GM12878 (cell line): ENCODE measurements around the gene ITGA7. TPM values are rescaled to one million over a fixed set of nuclear protein-coding genes. Genes with fewer than 3 reads are reported as not detected.

Experiments used
- ATAC-seq: fragments of 200-7000 bp; cut with Tn5 transposase; 3 replicates; pipeline ENCODE4 v1.9.1; 2020; ENCODE audit warnings: mild to moderate bottlenecking, moderate library complexity
- BruUV-seq: library from RNA; stranded (reverse); fragments of 400-500 nt; replicated peaks from 2 replicates; lab custom pipeline; 2021; lab: Mats Ljungman, UMichigan
- CTCF ChIA-PET: fragments of 300-600 bp; sonication (Branson Sonifier 250); formaldehyde crosslinking; extraction: SDS; loops from one replicate; lab custom pipeline; 2021; ENCODE audit warnings: inconsistent platforms; lab: Yijun Ruan, JAX
- POLR2A ChIA-PET: fragments of 350-600 bp; formaldehyde crosslinking; extraction: SDS; loops from one replicate; lab custom pipeline; 2021; ENCODE audit warnings: inconsistent platforms; lab: Charles Lee
- RAD21 ChIA-PET: fragments of 300-600 bp; sonication (Branson Sonifier 250); formaldehyde crosslinking; loops from one replicate; lab custom pipeline; 2023; ENCODE audit warnings: antibody characterized with exemption; ENCODE audit not compliant: unreplicated experiment; lab: Charles Lee
- SMC1A ChIA-PET: fragments of 300-600 bp; sonication (Branson Sonifier 250); formaldehyde crosslinking; loops from one replicate; lab custom pipeline; 2023; ENCODE audit not compliant: unreplicated experiment, uncharacterized antibody; lab: Charles Lee
- DNase-seq: peaks from one replicate; pipeline ENCODE4 v3.0.0-alpha.2; 2011; ENCODE audit warnings: low read depth, low spot score
- FAIRE-seq: peaks from 3 replicates; lab custom pipeline; 2011; peaks lifted over from hg19 to GRCh38; lab: Jason Lieb, UNC
- H2AFZ ChIP-seq: 2 replicates; pipeline ENCODE4 v1.6.0; 2011; ENCODE audit warnings: low read depth, low read length, control low read depth; ENCODE audit not compliant: control insufficient read depth
- H3K27ac ChIP-seq: 2 replicates; pipeline ENCODE4 v1.5.1; 2011; ENCODE audit warnings: control low read depth; ENCODE audit not compliant: control insufficient read depth, insufficient read depth
- H3K27me3 ChIP-seq, 2 experiments: replicated peaks in 1 of 2; 2 replicates each; pipeline versions ENCODE4 v1.6.0 to v1.6.1; 2011; ENCODE audit warnings: low read length in 1 of 2; ENCODE audit not compliant: control insufficient read depth in 2 of 2, insufficient read depth in 2 of 2
- H3K36me3 ChIP-seq, 2 experiments: 2 replicates each; pipeline ENCODE4 v1.5.1; 2011; ENCODE audit warnings: low read length in 1 of 2; ENCODE audit not compliant: control insufficient read depth in 2 of 2, insufficient read depth in 2 of 2
- H3K4me1 ChIP-seq: 2 replicates; pipeline ENCODE4 v1.6.1; 2011; ENCODE audit warnings: mild to moderate bottlenecking, low read length, moderate library complexity, mixed read lengths; ENCODE audit not compliant: control insufficient read depth, insufficient read depth
- H3K4me2 ChIP-seq: 2 replicates; pipeline ENCODE4 v1.6.0; 2011; ENCODE audit warnings: control low read depth; ENCODE audit not compliant: control insufficient read depth, insufficient read depth
- H3K4me3 ChIP-seq: fragments of 200-600 bp; sonication (generic); 2 replicates; pipeline ENCODE4 v1.5.1; 2016
- H3K79me2 ChIP-seq: 2 replicates; pipeline ENCODE4 v1.6.0; 2011; ENCODE audit warnings: low read length; ENCODE audit not compliant: control insufficient read depth, insufficient read depth
- H3K9ac ChIP-seq: 2 replicates; pipeline ENCODE4 v1.8.0; 2011; ENCODE audit warnings: low read length, control low read depth, mixed read lengths; ENCODE audit not compliant: control insufficient read depth, insufficient read depth
- H3K9me3 ChIP-seq: replicated peaks from 3 replicates; pipeline ENCODE4 v1.5.1; 2011; ENCODE audit warnings: mild to moderate bottlenecking, low read length; ENCODE audit not compliant: control insufficient read depth, insufficient read depth
- H4K20me1 ChIP-seq: 2 replicates; pipeline ENCODE4 v1.6.0; 2011; ENCODE audit not compliant: control insufficient read depth, insufficient read depth
- CBX5 ChIP-seq: sonication (generic); IDR thresholded peaks from 2 replicates; pipeline ENCODE4 v1.6.1; 2016; ENCODE audit warnings: low read depth, moderate library complexity, mild to moderate bottlenecking, inconsistent platforms
- POU2F2 ChIP-seq: IDR thresholded peaks from 3 replicates; pipeline ENCODE4 v1.6.1; 2011; ENCODE audit warnings: low read depth, mild to moderate bottlenecking, low read length, borderline replicate concordance
- RAD21 ChIP-seq: IDR thresholded peaks from 2 replicates; pipeline ENCODE4 v1.6.1; 2011; ENCODE audit warnings: mild to moderate bottlenecking, low read depth, low read length, moderate library complexity; ENCODE audit not compliant: insufficient read depth
- RUNX3 ChIP-seq: IDR thresholded peaks from 2 replicates; pipeline ENCODE4 v1.6.1; 2012; ENCODE audit warnings: low read length, inconsistent platforms
- SRF ChIP-seq, 2 experiments: IDR thresholded peaks; 2 replicates each; pipeline ENCODE4 v1.6.1; 2011; ENCODE audit warnings: low read depth in 2 of 2, low read length in 2 of 2, mild to moderate bottlenecking in 1 of 2, moderate library complexity in 1 of 2
- WGBS: methylation state at CpG from one replicate; pipeline ENCODE4 v1.1.6; 2016; ENCODE audit warnings: low lambda C conversion rate; ENCODE audit not compliant: insufficient replicate concordance, insufficient coverage; ENCODE audit errors: missing lambda C conversion rate; 5-methylcytosine and 5-hydroxymethylcytosine counted together
- in situ Hi-C: fragments of 300-500 bp; cut with MboI; formaldehyde crosslinking; loops from 9 replicates; pipeline ENCODE4 v1.14.3; 2018; ENCODE audit warnings: mixed read lengths
- intact Hi-C: fragments of 100-400 bp; cut with micrococcal nuclease; formaldehyde crosslinking; loops from one replicate; pipeline ENCODE4 v1.14.2; 2022; ENCODE audit not compliant: unreplicated experiment
- polyA plus RNA-seq, 11 experiments: library from polyadenylated mRNA; depleted of rRNA in 4 of 11; unstranded in 6 of 11; stranded (reverse) in 5 of 11; fragments of >200 nt; fragmentation: Nextera tagmentation in 4 of 11; fragmentation: Illumina TruSeq in 1 of 11; extraction: Ambion mirVana in 4 of 11; extraction: Trizol in 1 of 11; gene quantifications; 1 replicate in 1 of 11; 2 replicates in 10 of 11; pipeline versions ENCODE4 v1.2.1 to v1.2.3, GENCODE V29; 2011 to 2016; ENCODE audit warnings: inconsistent platforms in 2 of 11, missing spikeins in 2 of 11, low read depth in 1 of 11
- total RNA-seq, 4 experiments: library from RNA; depleted of rRNA in 3 of 4; stranded (reverse); fragments of >200 nt in 3 of 4; fragmentation: Illumina TruSeq in 1 of 4; extraction: Trizol in 1 of 4; gene quantifications; 2 replicates each; pipeline versions ENCODE4 v1.2.1 to v1.2.3, GENCODE V29; 2013 to 2021
- TF ChIP-seq, protein P1 (sequence below): fragments of 450-650 bp; formaldehyde crosslinking; IDR thresholded peaks from 2 replicates; pipeline ENCODE4 v1.5.0; 2022; ENCODE audit warnings: mild to moderate bottlenecking, missing genetic modification characterization
- TF ChIP-seq, protein P2 (sequence below): fragments of 450-650 bp; IDR thresholded peaks from 2 replicates; pipeline ENCODE4 v1.6.1; 2014; ENCODE audit warnings: mild to moderate bottlenecking
- TF ChIP-seq, protein P3 (sequence below): IDR thresholded peaks from 2 replicates; pipeline ENCODE4 v1.6.1; 2012; ENCODE audit warnings: improper control_type of control experiment, low read depth, low read length; ENCODE audit not compliant: insufficient replicate concordance
- TF ChIP-seq, protein P4 (sequence below): IDR thresholded peaks from 2 replicates; pipeline ENCODE4 v1.6.1; 2011; ENCODE audit warnings: borderline replicate concordance, low read depth, mild to moderate bottlenecking, moderate library complexity, mixed read lengths, low read length; ENCODE audit not compliant: insufficient read depth; ENCODE audit errors: extremely low read length

Gene ITGA7
- total and polyA plus RNA-seq, 10 of the 15 experiments (the other 5 are each of a cell fraction or from before 2014, with no cell fraction given): 0.18 to 5.1 (median 1.5) TPM

DNA sequence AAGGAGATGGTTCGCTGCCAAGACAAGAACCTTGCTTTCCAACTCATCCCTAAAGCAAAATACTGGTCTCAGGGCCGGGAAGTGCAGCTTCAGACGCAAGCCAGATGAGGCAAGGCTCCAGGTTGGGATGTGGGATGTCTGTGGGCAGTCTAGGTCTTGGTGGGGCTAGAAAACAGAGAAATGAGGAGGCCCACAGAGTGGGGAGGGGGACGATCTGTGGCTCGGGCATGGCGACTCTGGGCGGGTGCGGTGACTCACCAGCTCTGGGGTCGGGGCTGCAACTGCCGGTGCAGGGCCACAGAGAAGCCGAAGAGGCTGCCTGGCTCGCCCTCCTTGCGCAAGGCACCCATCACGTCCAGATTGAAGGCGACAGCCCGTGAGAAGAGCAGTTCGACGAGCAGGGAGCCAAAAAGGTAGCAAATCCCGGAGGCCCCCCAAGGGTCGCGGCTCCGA is 459 bp downstream of the ITGA7 start:
- POLR2A ChIA-PET: interaction anchor here (0.6 kb wide), 1 partner anchor 22 kb away, joined by 3 read pairs; the partner anchor contains the start of gene CD63
- H3K4me2 ChIP-seq: peak overlapping the region; percentile 51; the same call in 1 of the 2 replicates
- H3K79me2 ChIP-seq: no peaks in the 10 kb centered on the region
- no peaks in the 10 kb centered on the region for H4K20me1 ChIP-seq
- 0 out of 3 replicates have a peak, but pooled peaks have one; percentile 12 for ATAC-seq
- FAIRE-seq: no peak
- TF ChIP-seq, protein P1, sequence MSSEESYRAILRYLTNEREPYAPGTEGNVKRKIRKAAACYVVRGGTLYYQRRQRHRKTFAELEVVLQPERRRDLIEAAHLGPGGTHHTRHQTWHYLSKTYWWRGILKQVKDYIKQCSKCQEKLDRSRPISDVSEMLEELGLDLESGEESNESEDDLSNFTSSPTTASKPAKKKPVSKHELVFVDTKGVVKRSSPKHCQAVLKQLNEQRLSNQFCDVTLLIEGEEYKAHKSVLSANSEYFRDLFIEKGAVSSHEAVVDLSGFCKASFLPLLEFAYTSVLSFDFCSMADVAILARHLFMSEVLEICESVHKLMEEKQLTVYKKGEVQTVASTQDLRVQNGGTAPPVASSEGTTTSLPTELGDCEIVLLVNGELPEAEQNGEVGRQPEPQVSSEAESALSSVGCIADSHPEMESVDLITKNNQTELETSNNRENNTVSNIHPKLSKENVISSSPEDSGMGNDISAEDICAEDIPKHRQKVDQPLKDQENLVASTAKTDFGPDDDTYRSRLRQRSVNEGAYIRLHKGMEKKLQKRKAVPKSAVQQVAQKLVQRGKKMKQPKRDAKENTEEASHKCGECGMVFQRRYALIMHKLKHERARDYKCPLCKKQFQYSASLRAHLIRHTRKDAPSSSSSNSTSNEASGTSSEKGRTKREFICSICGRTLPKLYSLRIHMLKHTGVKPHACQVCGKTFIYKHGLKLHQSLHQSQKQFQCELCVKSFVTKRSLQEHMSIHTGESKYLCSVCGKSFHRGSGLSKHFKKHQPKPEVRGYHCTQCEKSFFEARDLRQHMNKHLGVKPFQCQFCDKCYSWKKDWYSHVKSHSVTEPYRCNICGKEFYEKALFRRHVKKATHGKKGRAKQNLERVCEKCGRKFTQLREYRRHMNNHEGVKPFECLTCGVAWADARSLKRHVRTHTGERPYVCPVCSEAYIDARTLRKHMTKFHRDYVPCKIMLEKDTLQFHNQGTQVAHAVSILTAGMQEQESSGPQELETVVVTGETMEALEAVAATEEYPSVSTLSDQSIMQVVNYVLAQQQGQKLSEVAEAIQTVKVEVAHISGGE (CRISPR knock-in tag): no peak
- TF ChIP-seq, protein P2, sequence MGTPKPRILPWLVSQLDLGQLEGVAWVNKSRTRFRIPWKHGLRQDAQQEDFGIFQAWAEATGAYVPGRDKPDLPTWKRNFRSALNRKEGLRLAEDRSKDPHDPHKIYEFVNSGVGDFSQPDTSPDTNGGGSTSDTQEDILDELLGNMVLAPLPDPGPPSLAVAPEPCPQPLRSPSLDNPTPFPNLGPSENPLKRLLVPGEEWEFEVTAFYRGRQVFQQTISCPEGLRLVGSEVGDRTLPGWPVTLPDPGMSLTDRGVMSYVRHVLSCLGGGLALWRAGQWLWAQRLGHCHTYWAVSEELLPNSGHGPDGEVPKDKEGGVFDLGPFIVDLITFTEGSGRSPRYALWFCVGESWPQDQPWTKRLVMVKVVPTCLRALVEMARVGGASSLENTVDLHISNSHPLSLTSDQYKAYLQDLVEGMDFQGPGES: no peak
- TF ChIP-seq RUNX3: no peak
- no peak for TF ChIP-seq POU2F2
- TF ChIP-seq, protein P3, sequence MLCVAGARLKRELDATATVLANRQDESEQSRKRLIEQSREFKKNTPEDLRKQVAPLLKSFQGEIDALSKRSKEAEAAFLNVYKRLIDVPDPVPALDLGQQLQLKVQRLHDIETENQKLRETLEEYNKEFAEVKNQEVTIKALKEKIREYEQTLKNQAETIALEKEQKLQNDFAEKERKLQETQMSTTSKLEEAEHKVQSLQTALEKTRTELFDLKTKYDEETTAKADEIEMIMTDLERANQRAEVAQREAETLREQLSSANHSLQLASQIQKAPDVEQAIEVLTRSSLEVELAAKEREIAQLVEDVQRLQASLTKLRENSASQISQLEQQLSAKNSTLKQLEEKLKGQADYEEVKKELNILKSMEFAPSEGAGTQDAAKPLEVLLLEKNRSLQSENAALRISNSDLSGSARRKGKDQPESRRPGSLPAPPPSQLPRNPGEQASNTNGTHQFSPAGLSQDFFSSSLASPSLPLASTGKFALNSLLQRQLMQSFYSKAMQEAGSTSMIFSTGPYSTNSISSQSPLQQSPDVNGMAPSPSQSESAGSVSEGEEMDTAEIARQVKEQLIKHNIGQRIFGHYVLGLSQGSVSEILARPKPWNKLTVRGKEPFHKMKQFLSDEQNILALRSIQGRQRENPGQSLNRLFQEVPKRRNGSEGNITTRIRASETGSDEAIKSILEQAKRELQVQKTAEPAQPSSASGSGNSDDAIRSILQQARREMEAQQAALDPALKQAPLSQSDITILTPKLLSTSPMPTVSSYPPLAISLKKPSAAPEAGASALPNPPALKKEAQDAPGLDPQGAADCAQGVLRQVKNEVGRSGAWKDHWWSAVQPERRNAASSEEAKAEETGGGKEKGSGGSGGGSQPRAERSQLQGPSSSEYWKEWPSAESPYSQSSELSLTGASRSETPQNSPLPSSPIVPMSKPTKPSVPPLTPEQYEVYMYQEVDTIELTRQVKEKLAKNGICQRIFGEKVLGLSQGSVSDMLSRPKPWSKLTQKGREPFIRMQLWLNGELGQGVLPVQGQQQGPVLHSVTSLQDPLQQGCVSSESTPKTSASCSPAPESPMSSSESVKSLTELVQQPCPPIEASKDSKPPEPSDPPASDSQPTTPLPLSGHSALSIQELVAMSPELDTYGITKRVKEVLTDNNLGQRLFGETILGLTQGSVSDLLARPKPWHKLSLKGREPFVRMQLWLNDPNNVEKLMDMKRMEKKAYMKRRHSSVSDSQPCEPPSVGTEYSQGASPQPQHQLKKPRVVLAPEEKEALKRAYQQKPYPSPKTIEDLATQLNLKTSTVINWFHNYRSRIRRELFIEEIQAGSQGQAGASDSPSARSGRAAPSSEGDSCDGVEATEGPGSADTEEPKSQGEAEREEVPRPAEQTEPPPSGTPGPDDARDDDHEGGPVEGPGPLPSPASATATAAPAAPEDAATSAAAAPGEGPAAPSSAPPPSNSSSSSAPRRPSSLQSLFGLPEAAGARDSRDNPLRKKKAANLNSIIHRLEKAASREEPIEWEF: no peak
- no peak for TF ChIP-seq SRF (IDR thresholded peaks at IDR 0.05; ENCODE audit: low read depth in 2 of 2, low read length in 2 of 2)
- no peak for TF ChIP-seq CBX5
- TF ChIP-seq, protein P4, sequence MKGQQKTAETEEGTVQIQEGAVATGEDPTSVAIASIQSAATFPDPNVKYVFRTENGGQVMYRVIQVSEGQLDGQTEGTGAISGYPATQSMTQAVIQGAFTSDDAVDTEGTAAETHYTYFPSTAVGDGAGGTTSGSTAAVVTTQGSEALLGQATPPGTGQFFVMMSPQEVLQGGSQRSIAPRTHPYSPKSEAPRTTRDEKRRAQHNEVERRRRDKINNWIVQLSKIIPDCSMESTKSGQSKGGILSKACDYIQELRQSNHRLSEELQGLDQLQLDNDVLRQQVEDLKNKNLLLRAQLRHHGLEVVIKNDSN: no peak
- no peak for TF ChIP-seq RAD21
- TF ChIP-seq, all 136 proteins: peak for 0
- ChIA-PET CTCF (interaction anchor here (1.3 to 2.7 kb wide), 3 partner anchors 8 to 51 kb away, joined by 3 to 13 read pairs (median 7); partner anchors contain the start of gene BLOC1S1), SMC1A (interaction anchor here (2.5 kb wide), 1 partner anchor 50 kb away, joined by 9 read pairs; no protein-coding TSS in a partner anchor), RAD21 (no interaction called here)
- Histone ChIP-seq H3K36me3 (no peaks in the 10 kb centered on the region), H2AFZ (no peak overlapping the region), H3K4me3 (no peak overlapping the region), H3K27ac (no peak overlapping the region), H3K4me1 (peaks cover 6% of the 10 kb centered on the region; the same call in 1 of the 2 replicates), H3K9ac (no peak overlapping the region), H3K9me3 (no peaks in the 10 kb centered on the region), H3K27me3 (peaks cover 0 to 5% of the 10 kb centered on the region in 2 experiments; a peak in 2 of 4 replicates)
- in situ Hi-C loops (no loop called here), intact Hi-C loops (no loop called here)
- no peak for DNase-seq
- BruUV-seq: no TSS peak
- whole genome bisulfite sequencing: 28% methylated on average over 22 of the region's 22 CpGs
